ENCODE results near the gene METTL3.

DNA sequence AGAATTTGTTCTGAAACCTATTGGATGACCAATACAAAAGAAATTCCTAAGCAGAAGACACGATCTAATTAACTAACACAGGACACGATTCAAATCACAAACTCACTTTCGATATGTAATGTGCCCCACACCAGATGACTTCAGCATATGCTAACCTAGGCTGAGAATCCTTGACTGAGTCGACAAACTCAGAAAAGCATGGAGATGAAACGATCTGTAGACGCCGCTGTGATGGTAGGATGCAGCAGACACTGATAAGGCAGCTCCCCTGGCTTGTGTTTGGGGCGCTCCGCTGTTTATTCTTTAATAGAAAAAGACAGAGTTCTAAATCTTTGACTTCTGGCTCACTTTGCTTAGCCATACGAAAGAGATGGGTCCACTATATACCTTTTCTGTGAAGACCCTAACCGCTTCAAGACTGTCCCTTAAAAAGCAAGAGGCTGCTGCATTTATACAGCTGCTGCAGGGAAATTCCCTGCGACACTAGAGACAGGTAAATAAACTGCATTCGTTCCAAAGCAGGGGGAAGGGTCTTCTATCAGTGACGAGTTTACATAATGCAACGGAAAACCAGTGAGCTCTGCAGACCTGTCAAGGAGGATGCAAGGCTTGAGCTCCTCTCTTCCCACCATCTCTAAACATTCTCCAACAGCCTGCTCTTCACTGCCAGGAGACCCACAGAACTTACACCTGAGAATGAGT is 56.1 kb downstream of the METTL3 start:
- TF ChIP-seq POLR2A (IDR thresholded peaks at IDR 0.05; ENCODE audit: low read depth, low read length): no peak
- TF ChIP-seq, protein P1, sequence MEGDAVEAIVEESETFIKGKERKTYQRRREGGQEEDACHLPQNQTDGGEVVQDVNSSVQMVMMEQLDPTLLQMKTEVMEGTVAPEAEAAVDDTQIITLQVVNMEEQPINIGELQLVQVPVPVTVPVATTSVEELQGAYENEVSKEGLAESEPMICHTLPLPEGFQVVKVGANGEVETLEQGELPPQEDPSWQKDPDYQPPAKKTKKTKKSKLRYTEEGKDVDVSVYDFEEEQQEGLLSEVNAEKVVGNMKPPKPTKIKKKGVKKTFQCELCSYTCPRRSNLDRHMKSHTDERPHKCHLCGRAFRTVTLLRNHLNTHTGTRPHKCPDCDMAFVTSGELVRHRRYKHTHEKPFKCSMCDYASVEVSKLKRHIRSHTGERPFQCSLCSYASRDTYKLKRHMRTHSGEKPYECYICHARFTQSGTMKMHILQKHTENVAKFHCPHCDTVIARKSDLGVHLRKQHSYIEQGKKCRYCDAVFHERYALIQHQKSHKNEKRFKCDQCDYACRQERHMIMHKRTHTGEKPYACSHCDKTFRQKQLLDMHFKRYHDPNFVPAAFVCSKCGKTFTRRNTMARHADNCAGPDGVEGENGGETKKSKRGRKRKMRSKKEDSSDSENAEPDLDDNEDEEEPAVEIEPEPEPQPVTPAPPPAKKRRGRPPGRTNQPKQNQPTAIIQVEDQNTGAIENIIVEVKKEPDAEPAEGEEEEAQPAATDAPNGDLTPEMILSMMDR (IDR thresholded peaks at IDR 0.05; ENCODE audit: extremely low read depth in 1 of 2, insufficient read depth in 1 of 2, low read depth in 1 of 2, low read length in 2 of 2): no peak
- TF ChIP-seq POLR2AphosphoS5 (IDR thresholded peaks at IDR 0.05; ENCODE audit: insufficient read depth, low read depth, low read length): no peak
- TF ChIP-seq JUN (IDR thresholded peaks at IDR 0.05; ENCODE audit: borderline replicate concordance, insufficient read depth, insufficient read length, low read depth): no peak
- no peak for TF ChIP-seq FOS (IDR thresholded peaks at IDR 0.05; ENCODE audit: borderline replicate concordance, insufficient read depth, low read length)
- TF ChIP-seq EZH2 (IDR thresholded peaks at IDR 0.05; ENCODE audit: borderline replicate concordance, low read depth, low read length, severe bottlenecking): no peak

Measured in endothelial cell of umbilical vein (primary cell).